T follicular helper cell (primary cell): ENCODE data around the gene ACACA.
"Not testable (repeated sequence)": the region's sequence is repeated elsewhere in the genome, so short reads cannot be mapped to it uniquely, and the experiment has no call there.

ENCODE experiments used
- DNase-seq: peaks from one replicate; pipeline ENCODE4 v3.0.0-alpha.2; 2020; ENCODE audit warnings: low read depth

ACACA gene

GRCh38 chr17:37393352-37393751 lies 13.3 kb downstream of the ACACA start:
- DNase-seq = no peak

GRCh38 chr17:37392024-37392590 lies 14.5 kb downstream of the ACACA start:
- DNase-seq = no peak

GRCh38 chr17:37391146-37391545 lies 15.5 kb downstream of the ACACA start:
- DNase-seq = no peak

- DNase-seq = no peak
Measured at GRCh38 chr17:37389160-37389559, 17.5 kb downstream of the ACACA start.

- no peak for DNase-seq
Measured at GRCh38 chr17:37388266-37388665, 18.4 kb downstream of the ACACA start.

- DNase-seq = no peak
Measured at GRCh38 chr17:37386462-37386861, 20.2 kb downstream of the ACACA start.

GRCh38 chr17:37385474-37385990 lies 21.1 kb downstream of the ACACA start:
- no peak for DNase-seq

GRCh38 chr17:37384560-37385149 lies 22.0 kb downstream of the ACACA start:
- no peak for DNase-seq

- no peak for DNase-seq
Measured at GRCh38 chr17:37382056-37382455, 24.6 kb downstream of the ACACA start.

- DNase-seq = no peak
Measured at GRCh38 chr17:37375706-37376105, 30.9 kb downstream of the ACACA start, which contains the start of gene C17orf78. C17orf78 (plus strand) TSS chr17:37375985; CDS start chr17:37376093, 108 bp downstream.

- peak; percentile 40 for DNase-seq
Measured at GRCh38 chr17:37373530-37374159, 33.0 kb downstream of the ACACA start.

GRCh38 chr17:37368577-37368976 lies 38.1 kb downstream of the ACACA start:
- DNase-seq = no peak

GRCh38 chr17:37365589-37365988 lies 41.0 kb downstream of the ACACA start:
- DNase-seq = no peak

GRCh38 chr17:37361543-37361942 lies 45.1 kb downstream of the ACACA start:
- DNase-seq = no peak

- no peak for DNase-seq
Measured at GRCh38 chr17:37360632-37361031, 46.0 kb downstream of the ACACA start.

- no peak for DNase-seq
Measured at GRCh38 chr17:37359682-37360188, 46.9 kb downstream of the ACACA start.

- peak; percentile 84 for DNase-seq
Measured at GRCh38 chr17:37358830-37359681, 47.6 kb downstream of the ACACA start.

GRCh38 chr17:37358098-37358829 lies 48.4 kb downstream of the ACACA start:
- DNase-seq = no peak

- DNase-seq = not testable (repeated sequence)
Measured at GRCh38 chr17:37356796-37357569, 49.7 kb downstream of the ACACA start.

- DNase-seq = not testable (repeated sequence)
Measured at GRCh38 chr17:37346863-37347402, 59.7 kb downstream of the ACACA start.
